ENCODE results near the gene UMPS. TPM values are rescaled to one million over a fixed set of nuclear protein-coding genes. Genes with fewer than 3 reads are reported as not detected.
A peak's percentile ranks its signal among the peaks of the same experiment; 100 is the strongest.

UMPS gene
- total and polyA plus RNA-seq, 2 experiments from 2014 or later: 25.9 to 37.3 TPM

DNA sequence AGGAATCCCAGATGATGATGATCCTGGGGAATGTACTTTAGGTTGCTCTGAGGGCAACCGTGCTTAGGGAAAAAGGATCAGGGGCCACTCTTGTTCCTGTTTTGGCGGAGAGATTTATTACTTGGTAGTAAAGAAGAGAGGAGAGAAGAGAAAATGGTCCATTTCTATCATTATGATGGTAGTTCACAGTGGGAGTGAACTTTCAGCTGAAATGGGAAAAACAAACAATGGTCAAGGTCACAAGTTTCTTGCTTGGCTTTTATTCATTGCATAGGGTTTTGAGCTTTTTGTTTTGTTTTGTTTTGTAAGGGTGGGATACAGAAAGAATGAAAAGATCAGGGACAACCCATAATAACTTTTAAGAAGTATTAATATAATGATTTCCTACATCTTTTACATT lies 7.7 kb upstream of the UMPS start:
- WGBS (ENCODE audit: low lambda C conversion rate, missing lambda C conversion rate): 86% methylated on average over 2 of the region's 2 CpGs
- H2AFZ ChIP-seq: no peak overlapping the region

DNA sequence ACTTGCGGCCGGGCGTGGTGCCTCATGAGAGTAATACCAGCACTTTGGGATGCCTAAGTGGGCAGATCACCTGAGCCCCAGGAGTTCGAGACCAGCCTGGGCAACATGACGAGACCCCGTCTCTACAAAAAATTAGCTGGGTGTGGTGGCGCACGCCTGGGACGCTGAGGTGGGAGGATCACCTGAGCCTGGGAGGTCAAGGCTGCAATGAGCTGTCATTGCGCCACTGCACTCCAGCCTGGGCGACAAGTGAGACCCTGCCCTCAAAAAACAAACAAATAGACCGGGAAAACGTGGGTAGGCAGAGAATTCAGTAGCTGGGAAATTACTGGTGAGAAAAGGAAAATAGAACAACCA lies 667 bp downstream of the UMPS start:
- peak overlapping the region; percentile 62 for H3K4me3 ChIP-seq
- peaks cover 51% of the 10 kb centered on the region for H3K79me2 ChIP-seq
- H4K20me1 ChIP-seq (ENCODE audit: insufficient read depth, poor library complexity, severe bottlenecking): peaks cover 4% of the 10 kb centered on the region
- H2AFZ ChIP-seq: peak overlapping the region; percentile 79
- TF ChIP-seq, protein P1, sequence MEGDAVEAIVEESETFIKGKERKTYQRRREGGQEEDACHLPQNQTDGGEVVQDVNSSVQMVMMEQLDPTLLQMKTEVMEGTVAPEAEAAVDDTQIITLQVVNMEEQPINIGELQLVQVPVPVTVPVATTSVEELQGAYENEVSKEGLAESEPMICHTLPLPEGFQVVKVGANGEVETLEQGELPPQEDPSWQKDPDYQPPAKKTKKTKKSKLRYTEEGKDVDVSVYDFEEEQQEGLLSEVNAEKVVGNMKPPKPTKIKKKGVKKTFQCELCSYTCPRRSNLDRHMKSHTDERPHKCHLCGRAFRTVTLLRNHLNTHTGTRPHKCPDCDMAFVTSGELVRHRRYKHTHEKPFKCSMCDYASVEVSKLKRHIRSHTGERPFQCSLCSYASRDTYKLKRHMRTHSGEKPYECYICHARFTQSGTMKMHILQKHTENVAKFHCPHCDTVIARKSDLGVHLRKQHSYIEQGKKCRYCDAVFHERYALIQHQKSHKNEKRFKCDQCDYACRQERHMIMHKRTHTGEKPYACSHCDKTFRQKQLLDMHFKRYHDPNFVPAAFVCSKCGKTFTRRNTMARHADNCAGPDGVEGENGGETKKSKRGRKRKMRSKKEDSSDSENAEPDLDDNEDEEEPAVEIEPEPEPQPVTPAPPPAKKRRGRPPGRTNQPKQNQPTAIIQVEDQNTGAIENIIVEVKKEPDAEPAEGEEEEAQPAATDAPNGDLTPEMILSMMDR (IDR thresholded peaks at IDR 0.05; ENCODE audit: poor library complexity): no peak
- TF ChIP-seq EZH2phosphoT487 (IDR thresholded peaks at IDR 0.05; ENCODE audit: low read depth, severe bottlenecking, unreplicated experiment) (no peak), EZH2 (IDR thresholded peaks at IDR 0.05; ENCODE audit: borderline replicate concordance) (no peak)
- no peaks in the 10 kb centered on the region for H3K9me2 ChIP-seq (replicated peaks; ENCODE audit: insufficient read depth)
- peak overlapping the region; percentile 91 for H3K27ac ChIP-seq
- peaks cover 12% of the 10 kb centered on the region for H3K4me1 ChIP-seq (ENCODE audit: insufficient read depth)
- no peak for DNase-seq (ENCODE audit: low spot score)
- peak overlapping the region; percentile 89 for H3K4me2 ChIP-seq
- 23% methylated on average over 13 of the region's 13 CpGs for WGBS (ENCODE audit: low lambda C conversion rate, missing lambda C conversion rate)
- H3K27me3 ChIP-seq: no peaks in the 10 kb centered on the region
- H3K36me3 ChIP-seq (replicated peaks; ENCODE audit: insufficient read depth, low read depth): no peaks in the 10 kb centered on the region
- H3K9me3 ChIP-seq (ENCODE audit: low read depth): no peaks in the 10 kb centered on the region

More for the DNA sequence above, 7.7 kb upstream of the UMPS start:
- no peak for TF ChIP-seq EZH2phosphoT487 (IDR thresholded peaks at IDR 0.05; ENCODE audit: low read depth, severe bottlenecking, unreplicated experiment)
- TF ChIP-seq EZH2 (IDR thresholded peaks at IDR 0.05; ENCODE audit: borderline replicate concordance): no peak
- TF ChIP-seq, protein P1 (IDR thresholded peaks at IDR 0.05; ENCODE audit: poor library complexity): no peak
- Histone ChIP-seq H3K27me3 (no peaks in the 10 kb centered on the region), H3K9me3 (ENCODE audit: low read depth) (no peaks in the 10 kb centered on the region), H3K79me2 (no peaks in the 10 kb centered on the region), H3K27ac (no peak overlapping the region), H3K4me1 (ENCODE audit: insufficient read depth) (no peaks in the 10 kb centered on the region), H3K4me2 (no peak overlapping the region), H3K4me3 (no peak overlapping the region), H3K36me3 (replicated peaks; ENCODE audit: insufficient read depth, low read depth) (no peaks in the 10 kb centered on the region), H4K20me1 (ENCODE audit: insufficient read depth, poor library complexity, severe bottlenecking) (no peaks in the 10 kb centered on the region), H3K9me2 (replicated peaks; ENCODE audit: insufficient read depth) (no peaks in the 10 kb centered on the region)
- DNase-seq (ENCODE audit: low spot score): no peak

DNA sequence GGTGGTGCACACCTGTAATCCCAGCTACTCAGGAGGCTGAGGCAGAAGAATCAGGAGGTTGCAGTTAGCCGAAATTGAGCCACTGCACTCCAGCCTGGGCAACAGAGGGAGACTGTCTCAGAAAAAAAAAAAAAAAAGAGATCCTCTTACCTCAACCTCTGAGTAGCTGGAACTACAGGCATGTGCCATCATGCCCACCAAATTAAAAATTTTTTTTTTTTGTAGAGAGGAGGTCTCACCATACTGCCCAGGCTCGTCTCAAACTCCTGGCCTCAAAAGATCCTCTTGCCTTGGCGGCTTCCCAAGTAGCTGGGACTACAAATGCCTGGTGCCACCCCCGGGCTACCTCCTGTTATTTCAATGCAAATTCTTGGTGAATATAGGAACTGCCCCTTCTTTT lies 1.5 kb downstream of the UMPS start:
- Histone ChIP-seq H3K9me2 (replicated peaks; ENCODE audit: insufficient read depth) (no peaks in the 10 kb centered on the region), H3K4me1 (ENCODE audit: insufficient read depth) (peaks cover 12% of the 10 kb centered on the region), H3K36me3 (replicated peaks; ENCODE audit: insufficient read depth, low read depth) (no peaks in the 10 kb centered on the region), H3K4me3 (no peak overlapping the region), H3K79me2 (peaks cover 56% of the 10 kb centered on the region), H3K27ac (no peak overlapping the region), H3K27me3 (no peaks in the 10 kb centered on the region), H3K4me2 (peak overlapping the region; percentile 89), H3K9me3 (ENCODE audit: low read depth) (no peaks in the 10 kb centered on the region), H2AFZ (no peak overlapping the region), H4K20me1 (ENCODE audit: insufficient read depth, poor library complexity, severe bottlenecking) (peaks cover 4% of the 10 kb centered on the region)
- DNase-seq (ENCODE audit: low spot score): no peak
- 95% methylated on average over 4 of the region's 4 CpGs for WGBS (ENCODE audit: low lambda C conversion rate, missing lambda C conversion rate)
- TF ChIP-seq, protein P1 (IDR thresholded peaks at IDR 0.05; ENCODE audit: poor library complexity): no peak
- TF ChIP-seq EZH2 (IDR thresholded peaks at IDR 0.05; ENCODE audit: borderline replicate concordance) (no peak), EZH2phosphoT487 (IDR thresholded peaks at IDR 0.05; ENCODE audit: low read depth, severe bottlenecking, unreplicated experiment) (no peak)

DNA sequence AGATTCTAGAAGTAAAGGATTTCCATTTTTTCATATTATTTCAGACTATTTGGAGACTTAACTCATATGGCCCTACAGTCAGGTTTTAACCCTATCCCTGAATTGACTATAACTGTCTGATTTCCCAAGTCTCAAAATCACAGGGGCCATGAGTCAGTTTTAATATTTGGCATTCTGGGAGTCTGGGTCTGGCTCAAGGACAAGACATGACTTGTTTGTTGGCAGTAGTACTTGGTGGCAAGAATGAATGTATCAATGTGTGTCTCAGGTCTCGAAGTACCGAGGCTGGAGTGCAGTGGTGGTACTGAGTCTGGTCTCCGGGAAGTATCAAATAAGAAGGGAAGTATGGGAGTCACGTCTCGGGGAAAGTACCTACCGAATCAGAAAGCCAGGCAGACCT lies 10.8 kb downstream of the UMPS start:
- Histone ChIP-seq H3K4me1 (ENCODE audit: insufficient read depth) (no peaks in the 10 kb centered on the region), H3K9me3 (ENCODE audit: low read depth) (no peaks in the 10 kb centered on the region), H4K20me1 (ENCODE audit: insufficient read depth, poor library complexity, severe bottlenecking) (no peaks in the 10 kb centered on the region), H3K27ac (no peak overlapping the region), H3K9me2 (replicated peaks; ENCODE audit: insufficient read depth) (no peaks in the 10 kb centered on the region), H3K79me2 (peaks cover 10% of the 10 kb centered on the region), H3K27me3 (no peaks in the 10 kb centered on the region), H3K4me2 (no peak overlapping the region), H3K4me3 (no peak overlapping the region), H2AFZ (no peak overlapping the region), H3K36me3 (replicated peaks; ENCODE audit: insufficient read depth, low read depth) (no peaks in the 10 kb centered on the region)
- whole genome bisulfite sequencing (ENCODE audit: low lambda C conversion rate, missing lambda C conversion rate): 93% methylated on average over 6 of the region's 6 CpGs
- DNase-seq (ENCODE audit: low spot score): no peak
- no peak for TF ChIP-seq EZH2 (IDR thresholded peaks at IDR 0.05; ENCODE audit: borderline replicate concordance)
- TF ChIP-seq EZH2phosphoT487 (IDR thresholded peaks at IDR 0.05; ENCODE audit: low read depth, severe bottlenecking, unreplicated experiment): no peak
- TF ChIP-seq, protein P1 (IDR thresholded peaks at IDR 0.05; ENCODE audit: poor library complexity): no peak

Measured in hepatocyte (in vitro differentiated cells).